Endothelial cell (in vitro differentiated cells): ENCODE data around the gene PLN. TPM values are rescaled to one million over a fixed set of nuclear protein-coding genes. Genes with fewer than 3 reads are reported as not detected.

Experiments
- DNase-seq: peaks from one replicate; pipeline ENCODE4 v3.0.0; 2021; ENCODE audit warnings: low spot score
- H3K27ac Mint-ChIP-seq: one replicate; pipeline ENCODE4 v1.8.0; 2021; ENCODE audit warnings: mixed read lengths, inconsistent platforms; ENCODE audit not compliant: unreplicated experiment
- H3K27me3 Mint-ChIP-seq: one replicate; pipeline ENCODE4 v1.8.0; 2021; ENCODE audit warnings: mild to moderate bottlenecking, moderate library complexity, mixed read lengths, inconsistent platforms; ENCODE audit not compliant: unreplicated experiment
- H3K36me3 Mint-ChIP-seq: one replicate; pipeline ENCODE4 v1.8.0; 2021; ENCODE audit warnings: mild to moderate bottlenecking, low read depth, mixed read lengths, inconsistent platforms; ENCODE audit not compliant: unreplicated experiment
- H3K4me1 Mint-ChIP-seq: one replicate; pipeline ENCODE4 v1.8.0; 2021; ENCODE audit warnings: mild to moderate bottlenecking, mixed read lengths, inconsistent platforms; ENCODE audit not compliant: unreplicated experiment
- H3K4me3 Mint-ChIP-seq: one replicate; pipeline ENCODE4 v1.8.0; 2021; ENCODE audit warnings: mild to moderate bottlenecking, mixed read lengths, inconsistent platforms; ENCODE audit not compliant: unreplicated experiment
- H3K9me3 Mint-ChIP-seq: one replicate; pipeline ENCODE4 v1.8.0; 2021; ENCODE audit warnings: mixed read lengths, inconsistent platforms; ENCODE audit not compliant: unreplicated experiment
- CTCF ChIP-seq: fragments of 200-600 bp; sonication (generic); IDR thresholded peaks from one replicate; pipeline ENCODE4 v1.5.0; 2021; ENCODE audit warnings: antibody characterized with exemption; ENCODE audit not compliant: unreplicated experiment
- total RNA-seq: library from RNA; stranded (reverse); fragmentation: NEBNext Ultra II Directional; extraction: Animal tissue kit (Norgen Biotek cat#: 25700); gene quantifications from one replicate; pipeline ENCODE4 v1.2.1, GENCODE V29; 2021; ENCODE audit not compliant: unreplicated experiment

Gene PLN
- total RNA-seq, 1 donor from 2014 or later = not detected

- Mint-ChIP-seq H3K4me3 (no peak overlapping the region), H3K4me1 (peaks cover 10% of the 10 kb centered on the region), H3K27me3 (no peaks in the 10 kb centered on the region), H3K9me3 (no peaks in the 10 kb centered on the region), H3K36me3 (peaks cover 24% of the 10 kb centered on the region), H3K27ac (no peak overlapping the region)
- DNase-seq = no peak
- no peak for TF ChIP-seq CTCF
Measured at GRCh38 chr6:118504611-118505010, 43.5 kb upstream of the PLN start.

GRCh38 chr6:118505656-118506055 is 42.4 kb upstream of the PLN start:
- H3K4me3 Mint-ChIP-seq = no peak overlapping the region
- peaks cover 18% of the 10 kb centered on the region for H3K36me3 Mint-ChIP-seq
- H3K27me3 Mint-ChIP-seq = no peaks in the 10 kb centered on the region
- peaks cover 10% of the 10 kb centered on the region for H3K4me1 Mint-ChIP-seq
- H3K9me3 Mint-ChIP-seq = no peaks in the 10 kb centered on the region
- no peak for DNase-seq
- no peak for TF ChIP-seq CTCF
- no peak overlapping the region for H3K27ac Mint-ChIP-seq

GRCh38 chr6:118506071-118506638 is 41.9 kb upstream of the PLN start:
- peaks cover 14% of the 10 kb centered on the region for H3K36me3 Mint-ChIP-seq
- DNase-seq = no peak
- H3K27me3 Mint-ChIP-seq = no peaks in the 10 kb centered on the region
- H3K9me3 Mint-ChIP-seq = no peaks in the 10 kb centered on the region
- TF ChIP-seq CTCF = no peak
- peaks cover 10% of the 10 kb centered on the region for H3K4me1 Mint-ChIP-seq
- H3K4me3 Mint-ChIP-seq = no peak overlapping the region
- no peak overlapping the region for H3K27ac Mint-ChIP-seq

- Mint-ChIP-seq H3K27ac (no peak overlapping the region), H3K27me3 (no peaks in the 10 kb centered on the region), H3K4me1 (peaks cover 10% of the 10 kb centered on the region), H3K9me3 (no peaks in the 10 kb centered on the region), H3K4me3 (no peak overlapping the region), H3K36me3 (peaks cover 1% of the 10 kb centered on the region)
- DNase-seq = no peak
- TF ChIP-seq CTCF = no peak
Measured at GRCh38 chr6:118507636-118508035, 40.5 kb upstream of the PLN start.

- TF ChIP-seq CTCF = no peak
- peaks cover 10% of the 10 kb centered on the region for H3K4me1 Mint-ChIP-seq
- no peak overlapping the region for H3K4me3 Mint-ChIP-seq
- DNase-seq = no peak
- no peaks in the 10 kb centered on the region for H3K27me3 Mint-ChIP-seq
- H3K27ac Mint-ChIP-seq = no peak overlapping the region
- H3K36me3 Mint-ChIP-seq = no peaks in the 10 kb centered on the region
- no peaks in the 10 kb centered on the region for H3K9me3 Mint-ChIP-seq
Measured at GRCh38 chr6:118509009-118509617, 39.0 kb upstream of the PLN start.
